ENCODE results near the gene MIGA1. TPM values are rescaled to one million over a fixed set of nuclear protein-coding genes. Genes with fewer than 3 reads are reported as not detected.
"Not testable (repeated sequence)": the region's sequence is repeated elsewhere in the genome, so short reads cannot be mapped to it uniquely, and the experiment has no call there.

Gene MIGA1
- total RNA-seq, 1 experiment from 2014 or later = 14.4 TPM

GRCh38 chr1:77744576-77744975, 34.9 kb upstream of the MIGA1 start:
- in situ Hi-C loops (cut with HindIII; ENCODE audit: low pct_unique_long_range_greater_than_20kb, low sequenced_read_pairs) (no loop called here), intact Hi-C loops (cut with micrococcal nuclease; ENCODE audit: unreplicated experiment) (no loop called here)
- no peak overlapping the region for H3K4me3 ChIP-seq (ENCODE audit: low read depth in 2 of 2, low read length in 2 of 2)
- TF ChIP-seq TCF7L2 (IDR thresholded peaks at IDR 0.05; ENCODE audit: low read depth, low read length) (no peak), SIN3A (IDR thresholded peaks at IDR 0.05; ENCODE audit: borderline replicate concordance, insufficient read depth, low read depth, low read length) (no peak), POLR2AphosphoS5 (IDR thresholded peaks at IDR 0.05; ENCODE audit: low read depth, low read length) (no peak), REST (IDR thresholded peaks at IDR 0.05; ENCODE audit: insufficient read depth in 1 of 2, low read depth in 2 of 2, low read length in 1 of 2) (no peak), CTCF (IDR thresholded peaks at IDR 0.05) (no peak)
- BruUV-seq (replicated peaks) = no TSS peak
- H3K36me3 ChIP-seq (ENCODE audit: control insufficient read depth, insufficient read depth, low read length) = peaks cover 2% of the 10 kb centered on the region
- no peak for DNase-seq (ENCODE audit: low read depth, low spot score)
- no peaks in the 10 kb centered on the region for H3K4me1 ChIP-seq (ENCODE audit: control insufficient read depth, insufficient read depth, low read length)
- H3K9me3 ChIP-seq (ENCODE audit: control insufficient read depth, insufficient read depth, low read depth, low read length) = no peaks in the 10 kb centered on the region
- no peak for ATAC-seq
- no peak overlapping the region for H3K27ac ChIP-seq (ENCODE audit: low read length)
- ChIA-PET CTCF (interaction anchor here (0.6 kb wide), 1 partner anchor 35 kb away, joined by 14 read pairs; the partner anchor contains the start of gene MIGA1), POLR2A (interaction anchor here (0.6 kb wide), 1 partner anchor 43 kb away, joined by 5 read pairs; no protein-coding TSS in a partner anchor)
- no peaks in the 10 kb centered on the region for H3K27me3 ChIP-seq (ENCODE audit: control insufficient read depth, insufficient read depth, low read length)

- in situ Hi-C loops (cut with HindIII; ENCODE audit: low pct_unique_long_range_greater_than_20kb, low sequenced_read_pairs); H3K27me3 ChIP-seq (ENCODE audit: control insufficient read depth, insufficient read depth, low read length); ATAC-seq; H3K36me3 ChIP-seq (ENCODE audit: control insufficient read depth, insufficient read depth, low read length); BruUV-seq (replicated peaks); CTCF ChIA-PET; DNase-seq (ENCODE audit: low read depth, low spot score); H3K4me3 ChIP-seq (ENCODE audit: low read depth in 2 of 2, low read length in 2 of 2); intact Hi-C loops (cut with micrococcal nuclease; ENCODE audit: unreplicated experiment); H3K9me3 ChIP-seq (ENCODE audit: control insufficient read depth, insufficient read depth, low read depth, low read length); POLR2A ChIA-PET; H3K27ac ChIP-seq (ENCODE audit: low read length); H3K4me1 ChIP-seq (ENCODE audit: control insufficient read depth, insufficient read depth, low read length): not testable (repeated sequence)
Observed at GRCh38 chr1:77749489-77749888, 30.0 kb upstream of the MIGA1 start.

- Histone ChIP-seq H3K36me3 (ENCODE audit: control insufficient read depth, insufficient read depth, low read length) (no peaks in the 10 kb centered on the region), H3K4me1 (ENCODE audit: control insufficient read depth, insufficient read depth, low read length) (peaks cover 11% of the 10 kb centered on the region; the same call in 1 of the 2 replicates), H3K27me3 (ENCODE audit: control insufficient read depth, insufficient read depth, low read length) (no peaks in the 10 kb centered on the region), H3K9me3 (ENCODE audit: control insufficient read depth, insufficient read depth, low read depth, low read length) (no peaks in the 10 kb centered on the region), H3K27ac (ENCODE audit: low read length) (no peak overlapping the region), H3K4me3 (ENCODE audit: low read depth in 2 of 2, low read length in 2 of 2) (no peak overlapping the region)
- TF ChIP-seq REST (IDR thresholded peaks at IDR 0.05; ENCODE audit: insufficient read depth in 1 of 2, low read depth in 2 of 2, low read length in 1 of 2) (no peak), SIN3A (IDR thresholded peaks at IDR 0.05; ENCODE audit: borderline replicate concordance, insufficient read depth, low read depth, low read length) (no peak), POLR2AphosphoS5 (IDR thresholded peaks at IDR 0.05; ENCODE audit: low read depth, low read length) (no peak), CTCF (IDR thresholded peaks at IDR 0.05) (no peak), TCF7L2 (IDR thresholded peaks at IDR 0.05; ENCODE audit: low read depth, low read length) (no peak)
- ChIA-PET POLR2A (no interaction called here), CTCF (interaction anchor here (0.7 kb wide), 1 partner anchor 423 kb away, joined by 3 read pairs; no protein-coding TSS in a partner anchor)
- in situ Hi-C loops (cut with HindIII; ENCODE audit: low pct_unique_long_range_greater_than_20kb, low sequenced_read_pairs) (no loop called here), intact Hi-C loops (cut with micrococcal nuclease; ENCODE audit: unreplicated experiment) (no loop called here)
- BruUV-seq (replicated peaks) = no TSS peak
- no peak for DNase-seq (ENCODE audit: low read depth, low spot score)
- no peak for ATAC-seq
Observed at GRCh38 chr1:77756052-77756754, 23.2 kb upstream of the MIGA1 start.

Data from Panc1 (cell line).